GM20431 (cell line): ENCODE measurements around the gene CHL1.

Experiments
- in situ Hi-C: fragments of 300-500 bp; cut with MseI, MboI; formaldehyde crosslinking; loops from one replicate; pipeline ENCODE4 v1.15.0; 2020; ENCODE audit warnings: low sequenced_read_pairs; ENCODE audit not compliant: unreplicated experiment

CHL1 gene

DNA sequence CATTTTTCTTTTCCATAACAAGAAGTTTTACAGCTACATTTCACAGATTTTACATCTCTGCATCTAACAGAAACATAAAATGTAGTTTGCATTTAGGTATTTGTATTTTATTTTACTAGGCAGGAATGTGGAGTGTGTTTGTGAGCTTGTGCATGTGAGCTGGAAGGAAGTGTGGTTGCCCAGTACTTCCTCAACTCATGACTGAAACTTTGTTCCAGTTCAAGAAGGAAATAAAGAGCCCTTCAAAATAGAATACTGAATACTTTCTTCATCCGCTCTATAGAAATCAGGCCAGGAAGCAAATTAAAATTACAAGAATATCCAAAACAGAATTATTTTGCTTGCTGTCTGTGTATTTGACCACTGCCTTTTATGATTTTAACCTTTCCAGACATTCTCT, 81.3 kb downstream of the CHL1 start:
- in situ Hi-C loops: no loop called here

DNA sequence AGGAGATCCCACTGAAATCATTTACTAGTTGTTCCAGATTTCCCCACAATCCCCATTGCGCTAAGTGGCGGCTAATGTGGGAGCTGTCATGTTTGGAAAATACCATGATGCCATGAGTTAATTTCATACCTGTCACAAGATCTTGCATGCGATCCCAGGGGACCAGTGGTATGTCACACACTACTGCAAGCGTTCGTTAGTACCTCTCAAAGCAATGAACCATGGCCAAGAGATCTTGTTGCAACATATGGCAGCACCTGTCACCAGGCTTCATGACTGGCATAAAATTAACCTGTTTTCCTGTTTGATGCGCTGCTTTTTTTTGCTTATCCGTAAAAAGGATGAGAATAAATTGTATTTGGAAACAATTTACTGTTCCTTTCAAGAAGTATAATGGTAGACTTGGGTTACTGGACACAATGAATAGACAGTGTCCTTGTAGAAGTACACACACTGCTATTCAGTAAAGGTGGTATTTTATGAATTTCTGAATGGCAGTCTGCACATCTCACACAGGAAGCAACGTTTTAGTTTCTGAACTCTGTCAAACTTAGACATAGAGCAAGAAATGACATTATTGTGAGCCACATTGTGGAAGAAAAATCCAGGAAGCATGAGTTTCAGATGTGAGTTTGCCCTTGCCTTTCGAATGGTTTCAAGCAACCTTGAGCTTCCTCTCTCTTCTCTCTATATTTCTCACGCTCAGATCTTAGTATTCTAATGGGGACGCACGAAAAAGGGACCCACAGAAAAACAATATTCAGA, 81.9 kb downstream of the CHL1 start:
- in situ Hi-C loops: no loop called here

DNA sequence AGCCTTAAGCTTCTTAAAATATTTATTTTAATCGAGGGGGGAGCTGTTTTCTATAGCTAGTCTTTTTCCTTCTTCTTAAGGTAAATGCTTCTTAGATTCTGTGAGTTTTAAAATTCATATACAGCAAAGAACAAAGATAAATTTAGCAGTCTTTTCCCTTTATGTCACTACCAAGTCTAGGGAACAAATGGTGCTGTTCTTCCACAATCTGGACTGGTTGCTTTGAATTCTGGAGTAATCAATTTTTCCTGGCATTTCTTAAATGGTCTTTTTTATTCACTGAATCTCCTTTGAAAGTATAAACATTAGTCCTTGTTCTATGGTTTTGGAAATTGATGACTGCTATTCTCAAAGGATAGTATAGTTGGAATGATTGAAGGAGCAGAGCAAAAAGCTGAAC, 82.8 kb downstream of the CHL1 start:
- in situ Hi-C loops: no loop called here

DNA sequence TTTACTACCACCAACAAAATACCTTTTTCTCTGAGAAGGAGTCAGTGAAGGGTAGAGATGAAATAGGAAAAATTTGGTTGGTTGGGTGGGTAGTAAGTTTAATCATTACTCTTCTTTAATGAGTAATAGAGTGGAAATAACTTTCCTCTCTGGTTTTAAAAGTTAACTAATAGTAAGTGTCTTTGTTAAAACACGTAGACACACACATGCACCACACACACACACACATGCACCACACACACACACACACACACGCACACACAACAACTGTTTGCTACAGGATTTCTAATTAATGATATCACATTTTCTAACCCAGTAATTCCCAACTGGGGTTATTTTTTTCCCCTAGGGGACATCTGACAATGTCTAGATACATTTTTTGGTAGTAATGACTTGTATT, 84.1 kb downstream of the CHL1 start:
- in situ Hi-C loops: no loop called here

DNA sequence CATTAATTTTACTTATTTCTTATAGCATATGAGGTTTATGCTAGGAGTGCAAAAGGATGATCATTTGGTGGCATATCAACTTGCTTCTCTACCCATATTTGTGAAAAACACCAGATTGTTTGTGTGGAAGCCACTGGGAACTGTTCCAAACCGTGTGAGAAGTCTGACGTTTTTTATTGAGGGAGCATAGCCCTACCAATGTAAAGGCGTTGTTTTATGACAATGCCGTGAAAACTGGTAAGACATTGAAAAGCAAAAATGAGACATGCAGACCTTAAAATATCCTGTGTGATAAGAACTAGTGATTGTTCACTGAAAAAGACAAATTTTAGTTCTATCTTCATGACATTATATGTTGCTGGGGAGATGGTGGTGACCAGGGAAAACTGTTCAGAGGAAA, 87.8 kb downstream of the CHL1 start:
- in situ Hi-C loops: no loop called here

DNA sequence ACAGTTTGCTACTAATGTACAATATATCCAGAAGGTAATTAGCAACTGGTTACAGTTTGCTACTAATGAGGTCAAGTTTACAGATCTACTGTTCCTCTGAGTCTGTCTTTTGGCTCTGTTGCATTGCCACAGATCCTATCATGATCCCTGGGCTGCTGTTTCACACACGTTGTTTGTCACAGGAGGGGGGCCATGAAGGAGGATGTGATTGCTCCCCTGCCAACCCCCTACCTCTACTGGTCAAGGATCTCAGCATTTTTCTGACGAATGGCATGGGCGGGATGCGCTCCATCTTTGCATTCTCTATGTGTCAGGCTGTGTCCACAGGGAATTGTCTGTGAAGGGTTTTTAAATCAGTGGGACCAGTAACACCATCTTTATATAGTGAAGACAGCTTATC, 91.9 kb downstream of the CHL1 start:
- in situ Hi-C loops: no loop called here

DNA sequence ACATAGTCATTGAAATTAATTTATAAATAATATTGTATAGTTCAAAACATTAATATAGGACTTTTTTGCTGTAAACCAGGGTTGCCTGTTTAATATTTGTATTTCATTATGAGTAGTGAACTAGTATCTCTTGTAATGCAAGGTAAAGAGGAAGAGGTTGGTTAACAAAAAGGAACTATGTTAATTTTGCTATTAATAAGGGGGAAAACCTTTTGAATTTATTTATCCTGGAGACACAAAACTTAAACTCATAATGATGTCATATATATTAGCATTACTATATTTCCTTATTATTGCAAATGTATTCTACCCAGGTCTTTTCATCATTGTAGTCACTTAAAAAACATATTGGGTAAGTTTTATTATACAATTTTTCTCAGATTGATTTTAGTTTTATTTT, 94.5 kb downstream of the CHL1 start:
- in situ Hi-C loops: no loop called here

DNA sequence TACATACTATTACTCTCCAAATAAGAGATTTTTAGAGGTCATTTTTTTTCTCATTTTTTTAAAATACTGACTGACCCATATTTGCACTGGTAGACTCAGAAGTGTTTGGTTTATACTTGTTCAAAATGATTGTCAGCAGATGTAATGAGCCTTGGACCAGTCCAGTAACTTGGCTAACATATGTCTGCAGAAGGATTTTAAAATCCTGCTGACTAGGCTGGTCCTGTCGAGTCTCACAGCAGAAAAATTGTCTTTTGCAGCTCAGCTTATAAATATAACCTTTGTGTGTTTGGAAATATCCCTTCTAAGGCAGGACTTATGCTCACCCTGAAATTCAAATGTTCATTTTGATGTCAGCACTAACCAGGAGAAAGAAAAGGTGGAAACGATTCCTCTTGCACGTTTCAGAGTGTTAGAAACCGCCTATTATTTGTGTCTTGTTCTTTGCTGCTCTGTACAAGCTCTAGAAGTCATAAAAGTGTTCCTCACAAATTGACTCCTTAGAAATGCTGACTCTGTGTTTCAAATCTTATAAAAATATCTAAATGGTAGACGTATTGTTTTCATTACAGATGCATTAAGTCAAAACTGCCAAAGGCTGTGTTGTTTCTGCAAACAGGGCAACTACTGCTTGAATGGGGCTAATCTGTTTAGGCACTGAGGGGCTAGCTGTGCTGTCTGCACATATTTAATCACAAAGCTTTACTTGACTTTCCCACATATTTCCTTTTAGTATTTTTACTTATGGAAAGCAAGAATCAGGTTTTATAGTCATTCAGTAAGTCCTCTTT, 95.3 kb downstream of the CHL1 start:
- in situ Hi-C loops: no loop called here

DNA sequence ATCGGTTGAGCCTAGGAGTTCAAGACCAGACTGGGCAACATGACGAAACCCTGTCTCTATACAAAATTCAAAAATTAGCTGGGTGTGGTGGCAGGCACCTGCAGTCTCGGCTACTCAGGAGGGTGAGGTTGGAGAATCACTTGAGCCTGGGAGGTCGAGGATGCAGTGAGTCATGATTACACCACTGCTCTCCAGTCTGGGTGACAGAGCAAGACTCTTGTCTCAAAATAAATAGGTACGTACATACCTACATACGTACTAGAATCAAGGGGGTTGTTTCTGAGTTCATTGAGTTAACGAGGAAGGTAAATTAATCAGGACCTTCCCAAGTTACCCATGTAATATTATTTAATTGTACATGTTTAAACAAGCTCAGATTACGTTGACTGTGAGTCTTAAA, 97.5 kb downstream of the CHL1 start:
- in situ Hi-C loops: no loop called here

DNA sequence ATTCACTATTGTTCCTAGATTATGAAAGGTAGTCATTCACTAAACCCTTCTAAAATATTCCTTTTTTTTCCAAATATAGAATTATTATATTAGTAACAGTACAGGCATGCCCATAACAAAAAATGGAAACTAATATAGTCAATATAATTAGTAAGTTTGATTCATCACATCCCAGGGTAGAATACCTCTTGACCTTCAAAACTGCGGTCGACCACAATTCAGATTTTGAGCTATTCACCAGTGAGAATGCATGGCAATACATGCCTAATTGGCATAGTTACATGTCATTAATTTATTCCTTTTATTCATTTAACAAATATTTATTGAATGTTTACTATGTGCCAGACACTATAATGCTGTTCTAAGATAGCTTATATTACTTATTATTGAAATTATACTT, 98.0 kb downstream of the CHL1 start:
- in situ Hi-C loops: no loop called here

DNA sequence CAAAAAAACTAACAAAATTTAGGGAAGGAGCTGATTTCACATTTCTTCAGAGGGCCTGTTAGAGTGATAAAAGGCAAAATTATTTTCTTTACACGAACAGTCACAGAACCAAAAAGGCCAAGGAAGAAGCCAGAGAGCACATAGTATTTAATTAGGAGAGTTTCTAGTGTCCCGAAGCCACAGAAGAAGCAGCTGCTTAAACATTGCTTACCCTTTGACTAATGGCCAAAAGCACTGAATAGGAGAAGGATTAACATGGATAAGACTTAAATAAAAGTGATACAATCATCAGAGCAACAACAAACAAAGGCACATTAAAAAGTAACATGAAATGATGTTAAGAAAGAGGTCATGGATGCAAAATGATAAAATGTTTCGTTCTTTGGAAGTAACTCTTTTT, 98.6 kb downstream of the CHL1 start:
- in situ Hi-C loops: no loop called here

DNA sequence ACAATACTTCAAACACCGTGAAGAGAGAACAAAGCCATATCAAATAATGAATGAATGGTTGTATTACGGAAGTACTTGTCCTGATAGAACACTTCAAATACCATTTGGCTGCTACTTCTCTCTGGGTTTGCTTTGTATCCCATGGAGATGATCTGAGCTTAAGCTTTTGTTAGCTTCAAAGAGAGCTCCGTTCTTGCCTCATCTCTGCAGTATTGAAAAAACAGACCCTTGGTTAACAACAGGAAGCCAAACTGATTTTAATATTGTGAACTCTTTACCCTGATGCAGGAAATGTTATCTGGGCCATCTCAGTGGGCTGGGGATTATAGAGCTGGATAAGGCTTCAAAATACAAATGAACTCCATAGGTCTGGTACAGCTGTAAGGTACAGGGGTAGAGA, 101.0 kb downstream of the CHL1 start:
- in situ Hi-C loops: no loop called here

DNA sequence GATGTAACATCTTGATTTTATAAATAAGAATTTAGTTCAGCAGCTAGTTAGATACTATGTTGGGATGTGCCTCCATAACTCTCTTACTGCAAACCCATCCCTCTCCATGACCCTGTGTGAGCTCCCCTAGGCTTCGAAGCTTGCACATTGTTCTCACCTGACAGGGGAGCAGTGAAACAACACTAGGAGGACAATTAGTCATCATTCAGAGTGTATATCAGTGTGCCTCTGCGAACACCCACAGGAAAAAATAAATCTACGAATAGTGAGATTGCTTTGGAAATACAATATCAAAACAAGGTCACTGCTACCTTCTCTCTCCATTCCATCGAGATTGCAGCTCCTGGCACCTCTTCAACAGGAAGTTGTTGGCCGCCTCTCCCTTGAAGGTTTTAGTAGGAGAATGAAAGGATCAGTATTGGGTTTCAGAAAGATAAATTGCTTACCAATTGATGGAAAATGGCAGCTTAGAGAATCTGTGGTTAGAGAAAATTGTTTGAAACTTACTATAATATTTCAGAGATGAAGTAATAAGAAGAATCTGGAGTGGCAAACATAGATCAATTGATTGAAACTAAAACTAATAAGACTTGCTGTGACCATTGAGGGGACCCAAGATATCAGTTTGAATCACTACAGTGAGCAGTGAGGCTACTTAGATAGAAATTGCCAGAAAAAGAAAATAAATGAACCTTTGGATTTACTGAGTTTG, 103.2 kb downstream of the CHL1 start:
- in situ Hi-C loops: no loop called here

DNA sequence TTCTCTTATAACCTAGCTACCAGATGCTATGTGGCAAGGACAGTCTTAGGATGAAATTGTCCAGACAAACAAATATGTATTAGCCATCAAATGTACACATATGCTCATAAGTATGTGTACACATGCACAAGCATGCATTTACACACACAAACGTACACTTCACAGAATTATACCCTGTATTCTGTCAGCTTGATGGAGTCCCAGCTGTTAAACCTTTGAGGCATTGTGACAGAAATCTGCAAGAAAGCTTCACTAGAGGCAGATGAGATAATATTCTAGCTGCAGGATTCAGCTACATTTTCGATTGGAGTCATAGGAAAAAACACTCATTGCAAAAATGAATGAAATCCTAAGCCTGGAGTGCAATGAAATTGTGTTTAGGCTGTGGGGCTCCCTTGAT, 110.6 kb downstream of the CHL1 start:
- in situ Hi-C loops: no loop called here

DNA sequence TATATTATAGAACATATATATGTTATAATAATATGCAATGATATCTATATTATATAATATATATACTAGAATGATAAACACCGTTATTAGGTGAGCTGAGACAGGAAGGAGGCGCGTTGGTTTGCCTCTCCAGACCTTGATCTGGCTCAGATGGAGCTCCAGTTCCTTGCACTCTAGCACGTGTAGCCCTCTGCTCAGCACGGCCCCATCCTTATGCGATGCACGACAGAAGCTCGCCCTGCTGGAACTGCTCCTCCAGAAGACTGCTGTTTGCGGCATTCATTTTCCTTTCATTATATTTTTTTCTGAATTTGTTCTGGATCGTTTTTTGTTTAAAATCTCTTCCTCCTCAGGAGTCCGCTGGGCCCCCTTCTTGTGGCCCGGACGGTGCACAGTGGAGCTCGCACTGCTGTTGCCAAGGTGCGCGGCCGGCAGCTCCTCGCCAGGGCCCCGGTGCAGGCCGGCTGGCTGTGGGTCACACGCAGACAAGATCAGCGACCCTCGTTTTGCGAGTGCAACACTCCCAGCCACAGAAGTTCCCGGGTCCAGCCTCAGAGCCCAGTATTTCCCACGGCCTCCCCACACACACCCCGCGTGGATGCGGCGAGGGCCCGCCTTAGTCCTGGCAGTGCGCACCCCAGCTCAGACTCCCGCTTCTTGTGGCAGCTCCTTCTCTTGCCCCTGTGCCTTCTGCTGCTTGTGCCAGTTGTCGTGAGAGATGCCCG, 112.2 kb downstream of the CHL1 start:
- in situ Hi-C loops: no loop called here

DNA sequence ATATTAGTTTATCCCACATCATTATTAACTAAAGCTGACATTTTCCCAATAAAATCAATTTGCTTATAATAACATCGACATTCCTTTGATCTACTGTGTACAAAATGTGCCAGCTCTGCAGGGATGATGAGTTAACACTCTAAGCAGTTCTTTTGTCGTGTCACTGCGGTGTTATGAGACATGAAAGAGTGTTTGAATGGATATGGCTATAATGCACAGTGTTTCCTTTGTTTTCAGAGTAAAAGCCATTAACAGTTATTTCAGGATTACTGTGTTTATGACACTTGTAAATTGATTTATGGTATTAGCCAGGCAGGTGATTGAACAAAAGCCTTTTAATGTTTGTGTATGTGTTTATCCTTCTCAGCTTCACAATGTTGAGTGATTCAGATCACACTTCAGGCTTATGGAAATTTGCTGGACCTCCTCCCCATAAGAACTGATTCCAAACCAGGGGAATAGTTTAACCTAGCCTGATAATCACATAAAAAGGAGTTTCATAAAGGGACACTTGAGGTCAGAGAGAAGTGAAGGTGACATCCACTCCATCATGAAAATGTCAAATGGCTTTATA, 115.7 kb downstream of the CHL1 start:
- in situ Hi-C loops: no loop called here

DNA sequence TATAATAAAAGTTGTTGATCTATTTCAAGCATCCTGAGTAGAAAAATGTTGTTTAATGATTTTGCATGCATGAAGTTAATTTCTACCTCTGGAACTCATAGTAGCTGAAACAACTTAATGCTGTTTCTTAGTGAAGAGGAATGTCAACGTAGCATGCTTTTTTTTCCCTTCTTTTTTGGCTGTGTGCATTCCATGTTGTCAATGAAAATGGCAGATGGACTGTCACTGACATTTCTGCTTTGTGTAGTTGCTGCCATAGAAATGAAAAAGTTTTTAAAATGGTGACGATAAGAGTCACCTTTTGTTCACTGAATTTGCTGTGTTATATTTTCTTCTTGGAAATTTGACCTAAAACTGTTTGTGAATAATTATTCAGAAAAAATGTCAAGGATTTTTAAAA, 116.3 kb downstream of the CHL1 start:
- in situ Hi-C loops: no loop called here

DNA sequence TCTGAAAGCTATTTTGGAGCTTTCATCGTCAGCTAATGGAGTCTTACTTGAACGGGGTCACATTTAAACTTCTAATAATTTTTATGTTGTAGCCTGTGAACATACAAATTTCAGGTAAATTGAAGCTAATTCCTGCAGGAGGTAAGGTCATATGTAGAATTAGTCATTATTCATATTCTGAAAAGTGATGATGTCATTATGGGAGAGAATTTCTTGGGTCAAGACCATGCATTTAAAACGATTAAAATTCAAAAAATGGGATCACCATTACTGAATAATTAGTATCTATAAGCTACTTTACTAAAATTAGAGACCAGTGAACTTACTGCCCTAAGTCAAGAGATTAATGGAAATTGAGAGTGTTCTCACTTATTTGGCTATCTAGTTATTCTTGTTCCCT, 120.4 kb downstream of the CHL1 start:
- in situ Hi-C loops: no loop called here

DNA sequence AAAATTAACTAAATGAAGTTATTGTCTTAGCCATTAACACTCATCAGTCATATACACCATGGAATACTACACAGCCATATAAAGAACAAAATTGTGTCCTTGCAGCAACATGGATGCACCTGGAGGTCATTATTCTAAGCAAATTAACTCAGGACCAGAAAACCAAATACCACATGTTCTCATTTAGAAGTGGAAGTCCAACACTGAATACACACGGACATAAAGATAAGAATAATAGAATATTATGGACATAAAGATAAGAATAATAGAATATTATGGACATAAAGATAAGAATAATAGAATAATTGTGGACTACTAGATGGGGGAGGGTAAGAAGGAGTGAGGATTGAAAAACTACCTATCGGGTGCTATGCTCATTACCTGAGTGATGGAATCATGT, 122.3 kb downstream of the CHL1 start:
- in situ Hi-C loops: no loop called here

DNA sequence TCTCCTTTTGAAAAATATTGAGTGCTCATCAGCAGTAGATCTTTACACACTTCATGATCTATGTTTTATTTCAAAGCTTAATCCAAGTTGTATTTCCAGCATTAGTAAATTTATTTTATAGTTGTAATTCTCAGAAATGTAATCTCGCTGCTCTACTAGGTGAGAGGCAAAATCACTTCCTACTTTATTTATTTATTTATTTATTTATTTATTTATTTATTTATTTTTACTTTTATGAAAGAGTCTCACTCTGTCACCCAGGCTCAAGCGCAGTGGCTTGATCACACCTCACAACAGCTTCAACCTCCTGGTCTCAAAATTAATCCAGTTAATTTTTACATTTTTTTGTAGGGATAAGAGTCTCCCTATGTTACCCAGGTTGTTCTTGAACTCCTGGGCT, 127.9 kb downstream of the CHL1 start:
- in situ Hi-C loops: no loop called here
